ENCODE results near the gene TGM3. TPM values are rescaled to one million over a fixed set of nuclear protein-coding genes. Genes with fewer than 3 reads are reported as not detected.

The TGM3 gene
- total RNA-seq, 1 experiment from 2014 or later: not detected

DNA sequence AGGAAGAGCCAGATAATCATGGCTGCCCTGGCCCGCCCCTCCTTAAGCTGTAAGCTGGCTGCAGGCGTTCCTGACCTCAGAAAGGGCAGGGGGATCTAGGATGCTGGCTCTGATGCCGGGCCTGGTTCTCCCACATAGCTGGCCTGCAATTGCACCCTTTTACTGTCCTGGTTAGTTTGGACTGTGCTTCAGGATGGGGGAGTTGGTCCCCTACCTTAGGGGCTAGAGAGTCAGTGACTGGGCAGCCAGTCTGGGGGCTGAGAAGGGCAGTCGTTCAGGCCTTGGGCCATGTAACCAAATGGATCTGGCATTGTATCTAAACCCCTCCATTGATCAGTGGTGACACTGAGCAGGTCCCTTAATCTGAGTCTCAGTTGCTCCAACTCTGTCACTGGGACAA lies 40.7 kb downstream of the TGM3 start:
- DNase-seq (ENCODE audit: low read depth): no peak

DNA sequence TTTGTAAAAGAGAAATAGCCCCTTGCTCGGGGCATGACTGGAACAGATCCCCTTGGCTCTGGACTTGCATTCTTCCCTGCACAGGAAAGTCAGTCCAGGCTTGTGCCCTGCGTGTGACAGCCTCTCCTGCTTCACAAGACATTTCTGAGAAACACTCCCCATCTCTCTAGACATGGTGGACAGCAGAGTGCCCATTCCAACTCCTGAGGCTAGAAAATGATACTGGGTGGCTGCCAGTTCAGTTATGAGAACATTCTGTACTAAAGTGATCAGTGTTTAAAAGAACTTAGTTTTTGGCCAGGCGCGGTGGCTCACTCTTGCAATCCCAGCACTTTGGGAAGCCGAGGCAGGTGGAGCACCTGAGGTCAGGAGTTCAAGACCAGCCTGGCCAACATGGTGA lies 41.3 kb downstream of the TGM3 start:
- DNase-seq (ENCODE audit: low read depth): no peak

DNA sequence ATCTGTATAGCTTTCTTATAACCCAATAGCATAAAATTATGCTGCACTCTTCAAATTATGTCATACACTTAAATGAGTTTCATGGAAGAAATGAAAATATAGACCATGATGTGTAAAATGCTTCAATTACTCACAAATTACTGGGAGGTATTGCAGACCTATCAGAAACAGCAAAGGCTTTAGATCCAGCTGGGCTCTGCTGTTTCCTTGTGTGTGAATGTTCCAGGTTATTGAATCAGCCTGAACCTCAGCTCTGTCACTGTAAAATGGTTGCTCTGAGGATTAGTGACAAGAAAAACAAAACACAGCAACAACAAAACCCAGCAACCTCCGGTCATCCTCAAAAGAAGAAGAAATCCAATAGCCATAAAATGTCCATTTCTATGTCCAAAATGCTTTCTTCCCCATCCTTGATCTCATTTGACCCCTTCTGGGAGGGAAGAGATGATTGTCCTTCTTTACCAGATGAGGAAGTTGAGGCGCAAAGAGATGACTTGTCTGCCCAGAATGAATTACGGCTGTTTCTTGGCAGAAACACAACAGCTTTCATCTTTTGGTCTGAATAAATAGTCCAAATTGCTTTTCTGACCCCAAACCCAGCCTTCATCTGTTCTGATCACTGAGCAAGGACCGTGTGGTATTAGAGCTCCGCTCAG lies 42.7 kb downstream of the TGM3 start:
- DNase-seq (ENCODE audit: low read depth): no peak

DNA sequence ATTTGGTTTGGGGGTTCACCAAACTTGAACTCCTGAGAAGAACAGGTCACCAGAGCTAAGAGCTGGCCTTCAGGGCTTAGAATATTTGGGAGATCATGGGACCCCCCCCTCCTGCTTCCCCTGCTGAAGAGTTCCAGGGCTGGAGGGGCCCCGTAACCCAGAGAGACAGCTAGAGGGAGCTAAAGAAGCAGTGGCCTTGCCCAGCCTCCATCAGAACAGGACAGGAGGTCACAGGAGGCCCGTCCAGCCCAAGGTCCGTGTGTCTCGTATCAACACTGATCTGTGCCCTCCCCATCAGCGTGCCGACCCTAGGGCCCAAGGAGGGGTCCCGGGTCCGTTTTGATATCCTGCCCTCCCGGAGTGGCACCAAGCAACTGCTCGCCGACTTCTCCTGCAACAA lies 44.3 kb downstream of the TGM3 start:
- no peak for DNase-seq (ENCODE audit: low read depth)

DNA sequence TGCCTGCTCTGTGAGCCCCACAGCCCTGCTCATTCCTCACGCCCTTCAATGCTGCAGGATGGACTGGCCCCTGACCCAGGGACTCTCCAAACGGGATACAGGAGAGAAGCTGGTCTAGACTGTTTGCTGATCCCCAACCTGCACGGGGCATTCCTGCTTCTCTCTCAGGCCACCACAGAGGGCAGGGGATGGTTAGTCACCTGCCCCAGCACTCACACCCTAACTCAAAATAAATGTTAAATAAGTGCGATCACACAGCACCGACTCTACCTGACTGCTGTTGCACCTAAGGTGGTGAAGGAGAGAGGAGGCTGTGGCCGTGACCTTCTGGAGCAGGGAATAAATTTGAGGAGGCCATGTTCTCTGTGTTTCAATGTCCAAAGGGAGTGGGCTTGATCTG lies 45.0 kb downstream of the TGM3 start:
- no peak for DNase-seq (ENCODE audit: low read depth)

DNA sequence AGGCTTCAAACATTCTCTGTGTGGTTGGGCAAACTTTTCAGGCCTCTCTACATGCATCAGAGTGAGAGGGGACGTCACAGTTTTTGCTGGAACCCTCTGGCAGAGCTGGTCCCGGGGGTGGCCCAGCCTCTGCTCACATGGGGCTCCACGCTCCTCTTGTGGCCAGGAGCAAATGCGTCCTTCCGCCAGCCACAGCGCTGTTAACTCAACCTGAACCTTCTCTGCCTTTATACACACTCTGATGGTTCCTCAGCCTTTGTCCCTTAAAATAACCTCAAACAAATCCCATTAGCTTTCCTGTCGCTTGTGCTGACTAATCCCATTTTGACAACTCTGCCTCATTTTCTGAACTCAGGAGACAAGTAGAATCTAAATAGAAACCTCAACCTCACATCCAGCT lies 45.5 kb downstream of the TGM3 start:
- no peak for DNase-seq (ENCODE audit: low read depth)

DNA sequence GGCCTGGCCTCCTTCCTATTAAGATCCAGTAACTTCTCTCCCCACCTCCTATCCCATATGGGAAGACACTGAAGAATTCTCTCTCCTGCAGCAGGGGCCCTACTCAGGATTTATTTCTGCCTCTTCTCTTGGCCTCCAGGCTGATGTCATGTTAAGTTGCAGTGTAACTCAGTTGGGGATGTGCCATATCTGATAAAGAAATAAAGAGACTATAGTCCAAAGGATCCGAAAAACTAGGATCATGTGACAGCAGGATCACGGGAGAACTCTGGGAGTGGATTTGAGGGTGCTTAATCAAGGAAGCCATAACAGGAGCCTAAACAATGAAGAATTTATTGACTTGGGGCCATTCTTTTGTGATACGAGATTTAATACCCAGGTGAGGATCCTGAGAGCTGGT lies 46.4 kb downstream of the TGM3 start:
- no peak for DNase-seq (ENCODE audit: low read depth)

DNA sequence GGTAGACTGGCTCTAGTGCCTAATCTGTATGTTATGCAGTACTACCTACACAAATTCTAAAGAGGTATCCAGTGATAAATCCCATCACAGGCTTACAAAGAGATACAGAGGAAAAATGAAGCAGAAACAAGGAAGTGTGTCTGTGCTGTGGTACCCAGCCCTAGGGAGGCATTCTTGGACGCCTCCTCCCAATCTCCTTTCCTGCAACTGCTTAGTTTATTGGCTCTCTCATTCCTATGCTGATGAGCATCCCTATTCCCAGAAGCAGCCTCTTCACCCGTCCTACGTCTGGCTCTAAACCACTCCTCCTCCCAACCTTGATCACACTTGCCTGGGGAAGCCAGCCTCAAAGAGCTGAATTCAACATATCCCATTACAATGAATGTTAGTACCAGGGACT lies 50.4 kb downstream of the TGM3 start:
- no peak for DNase-seq (ENCODE audit: low read depth)

DNA sequence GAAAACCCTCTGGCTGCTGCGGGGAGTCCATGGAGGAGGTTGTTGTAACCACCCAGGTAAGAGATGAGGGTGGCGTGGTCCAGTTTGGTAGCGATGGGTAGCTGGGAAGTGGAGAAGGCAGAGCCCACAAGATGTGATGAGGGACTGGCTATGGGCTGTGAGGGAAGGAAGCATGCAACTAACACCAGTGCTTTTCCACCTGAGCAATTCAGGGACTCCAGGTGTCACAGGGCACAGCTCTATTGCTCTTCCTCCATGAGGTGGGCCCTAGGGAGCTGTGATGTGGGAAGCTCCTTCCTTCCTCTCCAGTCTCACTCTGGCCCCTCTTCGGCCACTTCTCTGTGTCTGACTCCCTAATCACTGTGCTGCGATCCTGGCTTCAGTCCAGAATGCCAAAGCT lies 52.5 kb downstream of the TGM3 start:
- no peak for DNase-seq (ENCODE audit: low read depth)

DNA sequence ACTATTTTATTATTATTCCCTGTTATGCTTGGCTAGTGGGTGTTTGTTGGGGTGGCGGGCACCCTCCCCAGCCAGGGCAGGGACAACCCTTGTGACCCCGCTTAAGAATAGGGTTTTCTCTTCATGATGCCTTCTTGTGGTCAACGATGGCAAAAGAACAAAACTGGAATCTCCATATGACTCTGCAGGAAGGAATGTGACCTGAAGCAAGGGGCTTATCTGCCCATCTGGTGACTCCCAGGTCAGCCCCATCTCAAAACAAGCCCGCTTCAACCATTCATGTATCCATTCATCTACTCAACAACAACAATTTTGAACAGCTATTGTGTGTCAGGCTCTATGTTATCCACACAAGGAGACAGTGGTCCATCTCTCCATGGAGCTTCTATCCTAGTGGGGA lies 54.0 kb downstream of the TGM3 start:
- DNase-seq (ENCODE audit: low read depth): peak; percentile 32

DNA sequence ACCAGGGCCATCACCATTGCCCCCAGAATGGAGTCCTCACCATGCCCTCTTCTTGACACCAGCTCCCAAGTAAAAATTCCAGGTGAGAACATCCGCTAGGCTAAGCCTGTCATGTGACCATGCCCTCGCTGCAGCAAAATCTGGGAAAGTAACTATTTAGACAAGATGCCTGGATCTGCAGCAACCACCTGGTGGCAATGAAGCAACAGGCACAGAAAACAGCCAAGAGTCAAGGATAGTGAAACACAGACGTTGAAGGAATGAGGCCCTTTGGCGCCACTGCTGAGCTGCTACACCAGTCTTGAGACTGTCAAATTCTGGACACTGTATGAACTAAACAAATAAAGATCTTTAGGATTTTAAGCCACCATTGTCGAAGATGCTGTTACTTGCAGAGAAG lies 54.8 kb downstream of the TGM3 start:
- DNase-seq (ENCODE audit: low read depth): no peak

DNA sequence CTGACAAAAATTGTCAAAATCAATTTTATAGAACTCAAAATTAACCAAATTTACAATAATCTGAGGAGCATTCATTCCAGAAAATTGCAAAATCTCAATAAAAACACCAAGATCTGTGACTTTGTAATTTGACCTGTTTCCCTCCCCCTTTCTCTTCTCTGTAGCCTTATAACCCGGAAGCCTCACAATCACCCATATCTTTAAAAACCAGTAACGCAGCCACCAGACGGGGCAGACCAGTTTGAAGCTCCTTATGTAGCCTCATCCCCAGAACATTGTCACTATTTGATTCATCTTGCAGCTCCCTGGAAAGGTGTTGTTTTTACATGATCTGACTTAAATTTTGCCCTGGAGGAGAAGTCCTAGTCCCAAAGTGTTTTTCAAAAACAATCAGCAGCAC lies 57.4 kb downstream of the TGM3 start:
- DNase-seq (ENCODE audit: low read depth): no peak

DNA sequence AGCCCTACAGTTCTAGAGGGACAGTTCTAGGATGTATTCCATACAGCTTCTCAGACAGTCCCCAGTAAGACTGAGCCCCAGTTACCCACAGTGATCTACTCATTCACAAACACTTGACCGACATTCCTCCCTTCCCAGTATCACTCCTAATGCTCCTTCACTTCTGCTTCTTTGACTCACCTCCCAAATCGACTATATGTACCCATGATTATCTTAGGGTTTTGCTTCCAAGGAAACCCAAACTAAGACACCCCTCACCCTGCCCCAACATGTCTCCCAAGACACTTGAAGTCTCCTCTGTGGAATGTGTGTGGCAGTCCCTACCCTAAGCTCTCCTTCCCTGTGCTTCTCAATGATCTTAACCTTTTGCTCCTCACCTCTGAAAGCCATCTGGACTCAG lies 61.3 kb downstream of the TGM3 start:
- no peak for DNase-seq (ENCODE audit: low read depth)

DNA sequence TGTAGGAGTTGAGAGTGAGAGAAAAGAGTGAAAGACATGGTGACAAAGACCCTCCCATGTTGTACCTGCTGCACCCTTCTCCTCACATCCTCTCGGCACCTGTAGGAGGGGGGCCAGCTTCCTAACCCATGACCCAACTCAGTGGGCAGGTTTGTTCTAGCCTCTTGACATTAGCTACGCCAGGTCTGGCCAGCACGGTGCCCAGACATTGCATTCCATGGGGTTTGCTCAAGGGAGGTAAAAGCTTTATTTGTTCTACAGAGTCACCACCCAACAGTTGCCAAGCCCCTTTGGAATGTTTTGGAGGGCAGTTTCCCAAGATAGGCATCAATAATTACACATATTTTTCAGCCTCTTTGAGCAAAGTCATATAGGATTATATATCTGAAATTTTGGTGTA lies 62.2 kb downstream of the TGM3 start:
- no peak for DNase-seq (ENCODE audit: low read depth)

DNA sequence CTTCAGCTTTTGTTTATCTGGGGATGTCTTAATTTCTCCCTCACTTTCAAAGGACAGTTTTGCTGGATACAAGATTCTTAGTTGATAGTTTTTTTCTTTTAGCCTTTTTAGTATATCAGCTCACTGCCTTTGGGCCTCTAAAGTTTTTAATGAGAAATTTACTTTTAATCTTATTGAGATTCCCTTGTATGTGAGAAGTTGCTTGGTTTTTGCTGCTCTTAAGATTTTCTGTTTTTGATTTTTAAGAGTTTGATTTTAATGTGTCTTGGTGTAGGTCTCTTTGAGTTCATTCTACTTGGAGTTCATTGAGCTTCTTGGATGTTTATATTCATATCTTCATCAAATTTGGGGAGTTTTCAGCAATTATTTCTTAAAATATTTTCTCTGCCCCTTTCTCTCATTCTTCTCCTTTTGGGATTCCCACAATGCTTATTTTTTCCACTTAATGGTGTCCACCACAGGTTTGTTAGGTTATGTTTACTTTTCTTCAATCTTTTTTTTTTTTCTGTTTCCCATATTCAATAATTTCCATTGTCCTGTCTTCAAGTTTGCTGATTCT lies 65.3 kb downstream of the TGM3 start:
- no peak for DNase-seq (ENCODE audit: low read depth)

DNA sequence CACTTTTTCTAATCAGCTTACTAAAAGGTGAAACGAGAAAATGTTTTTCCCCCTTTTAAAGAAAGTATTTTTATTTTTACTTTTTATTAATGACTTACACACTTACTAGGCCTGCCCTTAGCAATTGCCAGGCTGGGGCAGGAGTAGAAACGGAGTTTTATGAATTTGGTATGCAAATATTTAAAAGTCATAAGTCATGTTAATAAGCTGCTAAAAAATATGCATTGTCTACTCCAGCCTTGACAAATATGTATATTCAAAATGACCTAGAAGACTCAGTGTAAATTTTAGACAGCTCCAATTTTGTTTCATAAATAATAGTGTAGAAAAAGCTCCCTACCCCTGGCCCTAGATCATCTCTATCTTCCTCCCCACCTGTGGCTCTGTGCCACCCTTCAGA lies 67.4 kb downstream of the TGM3 start:
- DNase-seq (ENCODE audit: low read depth): no peak

DNA sequence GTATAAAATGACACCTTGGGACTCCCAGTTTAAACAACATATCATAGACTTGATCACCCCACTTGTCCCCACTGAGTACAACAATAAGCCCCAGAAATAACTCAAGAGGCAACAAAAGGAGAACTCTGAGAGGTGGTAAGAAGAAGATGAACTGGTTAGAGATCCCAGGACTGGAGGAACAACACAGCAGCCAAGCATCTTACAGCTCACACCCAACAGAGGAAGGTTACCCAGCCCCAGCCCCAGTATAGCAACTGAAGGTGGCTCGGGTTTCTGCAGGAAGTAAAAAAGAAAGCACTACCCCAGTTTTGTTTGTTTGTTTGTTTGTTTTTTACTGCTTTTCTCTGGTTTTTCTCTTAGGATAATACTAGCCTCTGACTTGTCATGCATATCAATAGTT lies 67.8 kb downstream of the TGM3 start:
- no peak for DNase-seq (ENCODE audit: low read depth)

DNA sequence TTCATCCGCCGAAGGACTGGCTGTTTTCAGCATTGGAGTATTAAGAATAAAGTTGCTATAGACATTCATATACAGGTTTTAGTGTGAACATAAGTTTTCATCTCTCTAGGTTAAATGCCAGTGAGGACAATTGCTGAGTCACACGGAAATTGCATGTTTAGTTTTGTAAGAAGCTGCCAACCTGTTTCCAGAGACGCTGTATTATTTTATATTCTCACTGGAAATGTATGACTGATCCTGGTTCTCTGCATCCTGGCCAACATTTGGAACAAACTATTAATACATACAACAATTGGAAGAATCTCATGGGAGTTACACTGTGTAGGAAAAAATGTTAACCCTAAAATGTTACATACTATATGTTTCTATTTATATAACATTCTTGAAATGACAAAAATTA lies 68.2 kb downstream of the TGM3 start:
- no peak for DNase-seq (ENCODE audit: low read depth)

DNA sequence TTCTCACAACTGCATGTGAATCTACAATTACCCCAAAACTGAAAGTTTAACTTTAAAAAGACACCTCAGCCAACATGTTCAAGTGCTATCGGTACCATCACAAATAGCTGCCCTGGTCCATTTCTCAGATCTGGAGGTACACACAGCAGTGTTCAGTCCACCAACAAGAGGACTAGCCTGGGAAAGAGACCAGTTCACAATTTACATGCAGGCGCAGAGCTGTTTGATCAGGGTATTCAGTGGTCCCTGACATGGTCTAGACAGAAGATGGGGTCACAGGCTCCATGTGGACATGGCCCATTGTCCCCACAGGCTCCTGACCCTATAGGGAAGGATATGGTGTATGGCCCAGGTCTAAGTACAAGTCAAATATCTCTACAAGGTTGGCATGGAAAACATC lies 69.3 kb downstream of the TGM3 start:
- DNase-seq (ENCODE audit: low read depth): no peak

DNA sequence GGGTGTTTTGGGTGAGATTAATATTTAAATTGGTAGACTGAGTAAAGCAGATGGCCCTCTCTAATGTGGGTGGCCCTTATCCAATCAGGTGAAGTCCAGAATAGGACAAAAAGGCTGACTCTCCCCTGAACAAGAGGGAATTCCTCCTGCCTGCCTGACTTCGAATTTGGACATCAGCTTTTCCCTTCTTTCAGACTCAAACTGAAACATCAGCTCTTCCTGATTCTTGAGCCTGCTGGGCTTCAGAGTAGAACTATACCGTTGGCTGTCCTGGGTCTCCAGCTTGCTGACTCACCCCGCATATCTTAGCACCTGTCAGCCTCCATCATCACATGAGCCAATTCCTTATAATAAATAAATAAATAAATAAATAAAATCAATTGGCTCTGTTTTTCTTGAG lies 69.9 kb downstream of the TGM3 start:
- DNase-seq (ENCODE audit: low read depth): no peak

DNA sequence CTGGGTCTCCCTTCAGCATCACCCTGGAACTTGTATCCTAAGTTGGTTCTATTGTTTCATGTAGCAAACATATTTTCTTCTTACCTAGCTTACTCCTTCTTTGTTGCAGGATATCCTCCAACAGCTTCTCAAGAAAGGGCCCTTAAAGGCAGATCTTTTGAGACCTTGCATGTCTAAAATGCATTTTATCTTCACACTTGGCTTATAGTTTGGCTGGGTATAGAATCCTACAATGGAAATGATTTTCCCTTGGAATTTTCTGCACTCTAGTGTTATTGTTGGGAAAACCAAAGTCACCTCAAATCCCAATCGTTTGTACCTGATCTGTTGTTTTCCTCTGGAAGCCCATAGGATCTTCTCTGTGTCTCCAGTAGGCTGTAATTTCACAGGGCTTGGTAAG lies 72.8 kb downstream of the TGM3 start:
- no peak for DNase-seq (ENCODE audit: low read depth)

DNA sequence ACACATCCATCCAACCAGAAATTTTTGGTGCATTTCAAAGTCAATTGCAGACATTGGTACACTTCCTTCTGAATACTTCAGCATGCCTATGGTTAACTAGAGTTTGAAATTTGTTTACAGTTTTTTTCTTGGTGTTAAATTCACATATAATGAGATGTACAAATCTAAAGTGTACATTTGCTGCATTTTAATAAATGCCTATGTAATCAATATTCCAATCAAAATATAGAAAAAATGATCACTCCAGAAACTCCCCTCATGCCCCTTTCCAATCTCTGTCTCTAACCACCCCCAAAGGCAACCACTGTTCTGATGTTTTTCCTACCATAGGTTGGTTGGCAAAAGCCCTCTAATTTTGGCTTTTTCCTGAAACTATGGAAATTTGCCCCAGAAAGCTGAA lies 77.3 kb downstream of the TGM3 start:
- DNase-seq (ENCODE audit: low read depth): no peak

DNA sequence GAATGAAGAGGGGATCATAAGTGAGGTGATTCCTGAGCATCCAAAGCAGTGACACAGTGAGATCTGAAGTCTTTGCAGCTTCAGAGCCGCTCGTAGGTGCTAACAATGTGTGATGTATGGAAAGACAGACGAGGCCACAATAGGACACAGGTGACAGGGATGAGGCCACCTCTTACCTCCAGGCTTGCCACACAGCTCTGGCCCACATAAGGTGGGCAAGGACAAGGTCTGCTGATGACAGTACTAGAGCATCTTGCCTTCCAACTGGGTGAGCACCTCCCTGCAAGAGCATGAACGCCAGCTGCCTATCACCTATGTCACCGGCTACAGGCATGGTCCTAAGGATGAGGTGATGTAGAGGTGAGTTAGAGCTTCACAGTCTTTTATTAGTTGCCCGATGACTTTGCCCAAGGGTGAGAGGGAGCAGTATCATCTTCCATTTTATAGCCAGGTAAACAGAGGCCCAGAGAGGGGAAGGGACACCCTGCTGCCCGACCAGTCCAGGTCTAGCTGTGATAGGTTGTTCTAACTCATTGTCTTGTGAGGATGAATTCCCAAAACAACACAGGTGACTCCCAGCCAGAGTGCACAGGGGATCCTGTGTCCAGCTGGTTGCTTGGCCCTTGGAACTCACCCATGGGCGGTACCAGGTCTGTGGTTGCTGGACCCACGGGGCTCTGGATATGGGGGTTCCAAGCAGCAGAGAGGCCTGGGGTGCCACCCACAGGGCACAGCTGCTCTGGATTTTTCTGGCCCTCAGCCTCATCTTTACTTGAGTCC lies 78.7 kb downstream of the TGM3 start:
- no peak for DNase-seq (ENCODE audit: low read depth)

DNA sequence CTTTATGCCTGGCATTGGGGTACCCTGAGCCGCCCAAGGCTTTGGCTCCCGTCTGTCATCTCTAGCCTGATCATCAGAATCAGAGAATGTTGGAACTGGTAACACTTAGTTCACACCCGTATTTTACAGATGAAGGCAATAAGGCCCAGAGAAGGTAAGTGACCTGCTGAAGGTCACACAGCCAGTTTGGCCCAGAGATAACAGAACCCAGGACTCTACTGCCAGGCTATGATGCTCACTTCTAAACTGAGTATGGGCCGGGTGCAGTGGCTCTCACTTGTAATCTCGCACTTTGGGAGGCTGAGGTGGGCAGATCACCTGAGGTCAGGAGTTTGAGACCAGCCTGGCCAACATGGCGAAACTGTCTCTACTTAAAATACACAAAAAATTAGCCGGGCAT lies 83.1 kb downstream of the TGM3 start:
- no peak for DNase-seq (ENCODE audit: low read depth)

Data from Daoy (cell line).